Kidney (tissue), 14 donors: ENCODE data around the gene CLEC4A. TPM values are rescaled to one million over a fixed set of nuclear protein-coding genes. Genes with fewer than 3 reads are reported as not detected.
"Not testable (repeated sequence)": the region's sequence is repeated elsewhere in the genome, so short reads cannot be mapped to it uniquely, and the experiment has no call there.

ENCODE experiments used
- DNase-seq, 5 donors: peaks; one replicate each; pipeline ENCODE4 v3.0.0-alpha.2; 2013 to 2020
- FAIRE-seq: peaks from 2 replicates; lab custom pipeline; 2012; peaks lifted over from hg19 to GRCh38; lab: Jason Lieb, UNC
- H3K27ac ChIP-seq, 2 donors: one replicate each; pipeline ENCODE4 v1.7.0; 2013; ENCODE audit warnings: low read depth in 2 of 2, low read length in 2 of 2, inconsistent platforms in 1 of 2
- H3K27me3 ChIP-seq: one replicate; pipeline ENCODE4 v1.7.1; 2013; ENCODE audit warnings: low read length, inconsistent platforms; ENCODE audit not compliant: control insufficient read depth, insufficient read depth
- H3K36me3 ChIP-seq, 3 donors: one replicate each; pipeline versions ENCODE4 v1.7.0 to v1.7.1; 2013; ENCODE audit warnings: low read length in 3 of 3, control low read depth in 1 of 3, inconsistent platforms in 1 of 3; ENCODE audit not compliant: insufficient read depth in 3 of 3, control insufficient read depth in 2 of 3
- H3K4me1 ChIP-seq, 3 donors: one replicate each; pipeline versions ENCODE4 v1.7.0 to v1.7.1; 2013; ENCODE audit warnings: low read length in 3 of 3, inconsistent platforms in 1 of 3, low read depth in 1 of 3; ENCODE audit not compliant: control insufficient read depth in 2 of 3, insufficient read depth in 2 of 3
- H3K4me3 ChIP-seq, 3 donors: one replicate each; pipeline versions ENCODE4 v1.7.0 to v1.8.1; 2013; ENCODE audit warnings: low read length in 3 of 3, control low read depth in 1 of 3, inconsistent platforms in 1 of 3
- H3K9ac ChIP-seq, 3 donors: one replicate each; pipeline versions ENCODE4 v1.7.0 to v1.7.1; 2013; ENCODE audit warnings: low read length in 3 of 3, control low read depth in 1 of 3, inconsistent platforms in 1 of 3
- H3K9me3 ChIP-seq, 3 donors: one replicate each; pipeline versions ENCODE4 v1.7.0 to v1.7.1; 2013; ENCODE audit warnings: low read length in 3 of 3, control low read depth in 1 of 3, inconsistent platforms in 1 of 3; ENCODE audit not compliant: control insufficient read depth in 2 of 3, insufficient read depth in 1 of 3
- intact Hi-C: fragments of 100-400 bp; cut with DNase I; formaldehyde crosslinking; loops from one replicate; pipeline ENCODE4 v1.11.1; 2022
- polyA plus RNA-seq: library from polyadenylated mRNA; stranded (reverse); fragments of 350-450 nt; fragmentation: Illumina TruSeq; extraction: RNeasy Lipid Tissue Mini Kit (QIAGEN cat#74804); gene quantifications from one replicate; pipeline ENCODE4 v1.2.3, GENCODE V29; 2014; ENCODE audit warnings: low read depth, low replicate concordance; ENCODE audit not compliant: insufficient read depth
- total RNA-seq: library from RNA; stranded (reverse); fragmentation: NEBNext Ultra II Directional; extraction: Animal tissue kit (Norgen Biotek cat#: 25700); gene quantifications from one replicate; pipeline ENCODE4 v1.2.1, GENCODE V29; 2021
- TF ChIP-seq, protein P1 (sequence below): IDR thresholded peaks from 3 replicates; pipeline ENCODE4 v1.5.1; 2012; ENCODE audit warnings: mild to moderate bottlenecking, moderate library complexity, borderline replicate concordance; ENCODE audit not compliant: insufficient read depth; ENCODE audit errors: extremely low read depth
- donor health status: control.
- donor health status: control.
- donor health status: control.
- donor health status: control.
- donor health status: control.
- donor health status: DM: yes; HTN: yes; CAD: no.
- donor health status: Normal renal cell carcinoma (clear cell type).

Gene CLEC4A
- total and polyA plus RNA-seq, 2 donors from 2014 or later: 2.4 to 3.7 TPM

DNA sequence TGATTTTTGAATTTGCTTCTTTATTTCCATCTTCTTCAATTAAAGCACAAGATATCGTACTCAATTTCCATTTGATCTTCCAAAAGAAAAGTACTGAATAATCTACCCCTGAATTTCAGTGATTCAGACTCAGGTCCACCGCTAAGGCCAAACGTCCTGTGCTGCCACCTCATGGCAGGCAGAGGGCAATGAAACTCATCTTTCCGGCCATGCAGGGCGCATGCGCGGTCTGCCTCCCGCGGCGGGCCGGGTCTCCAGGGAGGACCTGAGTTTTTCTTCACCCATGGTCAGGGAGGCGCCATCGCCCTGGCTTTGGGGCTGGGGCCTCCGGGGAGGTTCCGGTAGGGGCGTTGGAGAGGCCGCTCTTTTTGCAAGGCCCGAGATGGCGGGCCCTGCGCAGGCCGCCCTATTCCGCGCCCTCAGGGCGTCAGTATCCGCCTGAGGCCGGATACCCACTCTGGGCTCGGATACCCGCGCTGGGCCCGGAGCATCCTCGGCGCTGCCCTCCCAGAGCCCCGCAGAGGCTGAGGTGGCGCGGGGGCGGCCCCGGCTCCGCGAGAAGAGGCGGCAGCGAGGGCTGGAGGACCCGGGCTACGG, 56.7 kb downstream of the CLEC4A start:
- H3K27ac ChIP-seq, FAIRE-seq, H3K27me3 ChIP-seq, H3K4me1 ChIP-seq, intact Hi-C loops, H3K9ac ChIP-seq, H3K36me3 ChIP-seq, H3K9me3 ChIP-seq: not testable (repeated sequence)
- TF ChIP-seq, protein P1, sequence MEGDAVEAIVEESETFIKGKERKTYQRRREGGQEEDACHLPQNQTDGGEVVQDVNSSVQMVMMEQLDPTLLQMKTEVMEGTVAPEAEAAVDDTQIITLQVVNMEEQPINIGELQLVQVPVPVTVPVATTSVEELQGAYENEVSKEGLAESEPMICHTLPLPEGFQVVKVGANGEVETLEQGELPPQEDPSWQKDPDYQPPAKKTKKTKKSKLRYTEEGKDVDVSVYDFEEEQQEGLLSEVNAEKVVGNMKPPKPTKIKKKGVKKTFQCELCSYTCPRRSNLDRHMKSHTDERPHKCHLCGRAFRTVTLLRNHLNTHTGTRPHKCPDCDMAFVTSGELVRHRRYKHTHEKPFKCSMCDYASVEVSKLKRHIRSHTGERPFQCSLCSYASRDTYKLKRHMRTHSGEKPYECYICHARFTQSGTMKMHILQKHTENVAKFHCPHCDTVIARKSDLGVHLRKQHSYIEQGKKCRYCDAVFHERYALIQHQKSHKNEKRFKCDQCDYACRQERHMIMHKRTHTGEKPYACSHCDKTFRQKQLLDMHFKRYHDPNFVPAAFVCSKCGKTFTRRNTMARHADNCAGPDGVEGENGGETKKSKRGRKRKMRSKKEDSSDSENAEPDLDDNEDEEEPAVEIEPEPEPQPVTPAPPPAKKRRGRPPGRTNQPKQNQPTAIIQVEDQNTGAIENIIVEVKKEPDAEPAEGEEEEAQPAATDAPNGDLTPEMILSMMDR: peak; percentile 50
- DNase-seq: peak; percentile 75 to 90 (median 81)
- H3K4me3 ChIP-seq: peak overlapping the region in 2 of 3 donors; percentile 39 to 46

DNA sequence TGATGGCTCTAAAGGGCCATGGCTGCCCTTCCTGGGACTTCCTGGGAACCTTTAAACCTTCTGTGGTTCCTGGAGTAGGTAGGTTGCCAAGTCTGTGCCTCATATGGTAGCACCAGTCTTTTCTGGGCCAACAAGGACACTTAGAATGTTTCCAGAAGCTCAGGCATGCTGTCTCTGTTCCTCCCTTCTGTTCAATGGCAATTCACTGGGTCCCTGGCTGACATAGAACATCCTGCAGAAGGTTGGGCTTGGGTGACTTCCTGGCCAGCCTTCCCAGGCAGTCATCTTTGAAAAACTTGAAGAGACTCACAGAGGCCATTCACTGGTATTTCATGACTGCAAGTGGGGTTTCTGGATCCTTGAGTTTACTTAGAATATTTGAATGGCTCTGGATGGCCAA, 57.9 kb downstream of the CLEC4A start:
- H3K4me3 ChIP-seq, H3K9ac ChIP-seq, H3K27ac ChIP-seq, intact Hi-C loops, FAIRE-seq, DNase-seq, H3K36me3 ChIP-seq, H3K27me3 ChIP-seq, H3K4me1 ChIP-seq, H3K9me3 ChIP-seq: not testable (repeated sequence)

DNA sequence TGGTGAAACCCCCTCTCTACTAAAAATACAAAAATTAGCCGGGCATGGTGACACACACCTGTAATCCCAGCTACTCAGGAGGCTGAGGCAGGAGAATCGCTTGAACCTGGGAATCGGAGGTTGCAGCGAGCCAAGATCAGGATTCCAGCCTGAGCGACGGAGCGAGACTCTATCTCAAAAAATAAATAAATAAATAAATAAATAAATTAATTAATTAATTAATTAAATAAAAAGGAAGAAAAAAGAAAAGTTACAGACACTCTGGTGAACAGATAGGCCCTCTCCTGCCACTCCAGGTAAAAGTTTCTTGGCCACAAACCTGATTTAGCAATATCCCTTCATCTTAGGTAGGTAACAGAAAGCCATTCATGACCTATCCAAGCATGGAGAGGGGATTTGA, 59.5 kb downstream of the CLEC4A start:
- H3K9ac ChIP-seq, H3K27me3 ChIP-seq, H3K4me3 ChIP-seq, H3K9me3 ChIP-seq, intact Hi-C loops, H3K4me1 ChIP-seq, DNase-seq, H3K27ac ChIP-seq, H3K36me3 ChIP-seq, FAIRE-seq: not testable (repeated sequence)

DNA sequence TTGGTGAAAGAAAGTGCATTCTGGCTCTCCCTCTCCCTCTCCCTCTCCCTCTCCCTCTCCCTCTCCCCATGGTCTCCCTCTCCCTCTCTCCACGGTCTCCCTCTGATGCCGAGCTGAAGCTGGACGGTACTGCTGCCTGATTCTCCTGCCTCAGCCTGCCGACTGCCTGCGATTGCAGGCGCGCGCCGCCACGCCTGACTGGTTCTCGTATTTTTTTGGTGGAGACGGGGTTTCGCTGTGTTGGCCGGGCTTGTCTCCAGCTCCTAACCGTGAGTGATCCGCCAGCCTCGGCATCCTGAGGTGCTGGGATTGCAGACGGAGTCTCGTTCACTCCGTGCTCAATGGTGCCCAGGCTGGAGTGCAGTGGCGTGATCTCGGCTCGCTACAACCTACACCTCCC, 59.9 kb downstream of the CLEC4A start:
- FAIRE-seq, H3K9ac ChIP-seq, H3K27ac ChIP-seq, H3K36me3 ChIP-seq, H3K27me3 ChIP-seq, H3K4me1 ChIP-seq, intact Hi-C loops, H3K4me3 ChIP-seq, H3K9me3 ChIP-seq, DNase-seq: not testable (repeated sequence)

DNA sequence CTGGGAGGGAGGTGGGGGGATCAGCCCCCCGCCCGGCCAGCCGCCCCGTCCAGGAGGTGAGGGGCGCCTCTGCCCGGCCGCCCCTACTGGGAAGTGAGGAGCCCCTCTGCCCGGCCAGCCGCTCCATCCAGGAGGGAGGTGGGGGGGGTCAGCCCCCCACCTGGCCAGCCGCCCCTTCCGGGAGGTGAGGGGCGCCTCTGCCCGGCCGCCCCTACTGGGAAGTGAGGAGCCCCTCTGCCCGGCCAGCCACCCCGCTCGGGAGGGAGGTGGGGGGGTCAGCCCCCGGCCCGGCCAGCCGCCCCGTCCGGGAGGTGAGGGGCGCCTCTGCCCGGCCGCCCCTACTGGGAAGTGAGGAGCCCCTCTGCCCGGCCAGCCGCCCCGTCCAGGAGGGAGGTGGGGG, 60.8 kb downstream of the CLEC4A start:
- H3K9ac ChIP-seq, H3K4me3 ChIP-seq, intact Hi-C loops, H3K9me3 ChIP-seq, H3K27ac ChIP-seq, H3K36me3 ChIP-seq, H3K4me1 ChIP-seq, H3K27me3 ChIP-seq, FAIRE-seq: not testable (repeated sequence)
- DNase-seq: peak in 1 of 5 donors; percentile 61

DNA sequence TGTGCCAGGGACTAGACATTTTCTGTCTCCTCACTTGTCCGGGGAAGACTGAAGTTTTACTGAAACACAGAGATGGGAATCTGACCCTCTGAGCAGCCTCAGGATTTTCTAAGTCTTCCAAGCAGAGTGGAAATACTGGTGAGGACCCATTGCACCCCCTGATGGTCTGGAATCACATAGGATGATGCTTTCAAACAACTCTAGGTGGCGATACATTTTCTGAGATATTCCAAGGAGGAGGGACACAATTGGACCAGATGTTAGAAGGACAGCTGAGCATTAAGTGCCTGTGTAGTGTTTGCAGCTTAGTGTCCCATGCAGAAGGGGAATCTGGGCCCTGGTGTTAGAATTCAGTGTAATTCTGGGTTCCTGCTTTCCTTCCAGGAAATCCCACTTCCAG, 64.7 kb downstream of the CLEC4A start:
- intact Hi-C loops, H3K9ac ChIP-seq, H3K36me3 ChIP-seq, H3K4me1 ChIP-seq, FAIRE-seq, H3K27ac ChIP-seq, H3K9me3 ChIP-seq, H3K27me3 ChIP-seq, DNase-seq, H3K4me3 ChIP-seq: not testable (repeated sequence)
